Right cardiac atrium (tissue), 5 donors: Measurements from ENCODE around the gene PROSER2. TPM values are rescaled to one million over a fixed set of nuclear protein-coding genes. Genes with fewer than 3 reads are reported as not detected.
"Not testable (repeated sequence)": the region's sequence is repeated elsewhere in the genome, so short reads cannot be mapped to it uniquely, and the experiment has no call there.

Source experiments
- ATAC-seq, 2 donors: fragments of 200-7000 bp; cut with Tn5 transposase; one replicate each; pipeline versions ENCODE4 v1.8.0 to v1.9.1; 2020; ENCODE audit warnings: moderate library complexity in 2 of 2, mild to moderate bottlenecking in 1 of 2
- DNase-seq, 3 donors: peaks; one replicate each; pipeline ENCODE4 v3.0.0-alpha.2; 2020
- H3K27ac ChIP-seq: one replicate; pipeline ENCODE4 v1.5.1; 2013; ENCODE audit warnings: mild to moderate bottlenecking, low read length, control low read depth, moderate library complexity
- H3K27me3 ChIP-seq: one replicate; pipeline ENCODE4 v1.6.1; 2013; ENCODE audit not compliant: control insufficient read depth, insufficient read depth
- H3K4me1 ChIP-seq: one replicate; pipeline ENCODE4 v1.6.1; 2013; ENCODE audit warnings: low read length; ENCODE audit not compliant: control insufficient read depth, insufficient read depth
- H3K4me3 ChIP-seq: one replicate; pipeline ENCODE4 v1.5.1; 2013; ENCODE audit warnings: low read length, control low read depth
- H3K9me3 ChIP-seq: one replicate; pipeline ENCODE4 v1.6.1; 2013; ENCODE audit warnings: low read length; ENCODE audit not compliant: control insufficient read depth
- WGBS: extraction: QIAGEN DNeasy Blood & Tissue Kit; methylation state at CpG from one replicate; pipeline ENCODE4 v1.1.7; 2013; 5-methylcytosine and 5-hydroxymethylcytosine counted together
- intact Hi-C, 4 donors: fragments of 100-400 bp; cut with DNase I; formaldehyde crosslinking; loops; one replicate each; pipeline versions ENCODE4 v1.11.0 to v1.14.0; 2022 to 2023
- polyA plus RNA-seq: library from polyadenylated mRNA; stranded (reverse); fragments of 200-250 nt; gene quantifications from one replicate; pipeline ENCODE4 v1.2.3, GENCODE V29; 2013
- total RNA-seq, 4 donors: library from RNA; stranded (reverse); fragmentation: NEBNext Ultra II Directional; extraction: Animal tissue kit (Norgen Biotek cat#: 25700); gene quantifications; one replicate each; pipeline ENCODE4 v1.2.1, GENCODE V29; 2021
- donor health status: healthy with polysubstance abuse.
- donor health status: DM: no; HTN: yes; CAD: no.
- donor health status: DM: no; HTN: no; CAD: no.
- donor health status: DM: no; HTN: yes; CAD: no; lungs with severe emphysema.
- donor health status: DM: yes; HTN: yes; CAD: no.

Gene PROSER2
- total and polyA plus RNA-seq, 5 donors = 0.72 to 2.2 (median 1.7) TPM

GRCh38 chr10:11837372-11838161 is 14.4 kb downstream of the PROSER2 start:
- ATAC-seq (no peak), DNase-seq (no peak)
- H3K27ac ChIP-seq = no peak overlapping the region
- WGBS = 86% methylated on average over 17 of the region's 17 CpGs
- no peaks in the 10 kb centered on the region for H3K27me3 ChIP-seq
- peaks cover 1% of the 10 kb centered on the region for H3K4me1 ChIP-seq
- H3K4me3 ChIP-seq = no peak overlapping the region
- intact Hi-C loops = no loop called here
- H3K9me3 ChIP-seq = no peaks in the 10 kb centered on the region

GRCh38 chr10:11838298-11838852 is 15.2 kb downstream of the PROSER2 start:
- no peak overlapping the region for H3K4me3 ChIP-seq
- DNase-seq = no peak
- peaks cover 1% of the 10 kb centered on the region for H3K4me1 ChIP-seq
- H3K27ac ChIP-seq = no peak overlapping the region
- no peaks in the 10 kb centered on the region for H3K27me3 ChIP-seq
- peak; percentile 67 to 73 for ATAC-seq
- no peaks in the 10 kb centered on the region for H3K9me3 ChIP-seq
- WGBS = 70% methylated on average over 8 of the region's 8 CpGs
- intact Hi-C loops = no loop called here

DNA sequence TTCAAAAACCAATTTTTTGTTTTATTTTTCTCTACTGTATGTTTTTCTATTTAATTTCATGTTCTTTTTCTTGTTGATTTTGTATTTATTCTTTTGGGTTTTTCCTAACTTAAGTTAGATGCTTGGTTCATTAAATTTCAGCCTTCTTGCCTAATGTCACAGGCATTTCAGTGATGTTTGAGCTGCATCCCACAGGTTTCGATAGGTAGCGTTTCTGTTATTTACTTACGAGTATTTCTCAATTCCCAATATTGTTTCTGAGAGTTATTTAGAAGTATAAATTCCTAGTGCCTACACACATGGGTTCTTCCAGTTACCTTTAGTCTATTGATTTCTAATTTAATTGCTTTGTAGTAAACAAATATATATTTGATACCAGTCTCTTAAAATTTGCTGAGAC is 18.2 kb downstream of the PROSER2 start:
- WGBS = 93% methylated on average over 3 of the region's 3 CpGs
- no peak for ATAC-seq
- no peaks in the 10 kb centered on the region for H3K27me3 ChIP-seq
- intact Hi-C loops = no loop called here
- H3K4me1 ChIP-seq = no peaks in the 10 kb centered on the region
- H3K27ac ChIP-seq = no peak overlapping the region
- H3K4me3 ChIP-seq = no peak overlapping the region
- H3K9me3 ChIP-seq = no peaks in the 10 kb centered on the region
- DNase-seq = no peak

DNA sequence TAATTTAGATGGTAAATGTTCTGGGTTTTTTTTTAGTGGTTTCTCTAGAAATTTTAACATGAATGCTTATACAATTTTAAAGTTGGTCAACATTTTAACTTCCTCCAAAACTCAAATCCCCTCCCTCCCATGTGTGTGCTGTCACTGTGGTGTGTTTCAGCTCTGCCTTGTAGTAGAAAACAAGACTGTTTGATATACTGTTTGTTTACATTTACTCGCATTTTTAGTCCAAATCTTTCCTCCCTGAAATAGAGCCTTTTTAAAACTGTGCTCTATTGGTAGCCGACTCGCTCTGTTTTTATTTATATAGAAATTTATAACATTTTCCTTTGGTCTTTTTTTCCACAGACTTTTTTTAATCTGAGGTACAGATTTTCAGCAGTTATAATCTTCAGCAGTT is 19.3 kb downstream of the PROSER2 start:
- intact Hi-C loops = no loop called here
- H3K27ac ChIP-seq = no peak overlapping the region
- DNase-seq (no peak), ATAC-seq (no peak)
- H3K4me3 ChIP-seq = no peak overlapping the region
- no peaks in the 10 kb centered on the region for H3K9me3 ChIP-seq
- 87% methylated on average over 3 of the region's 3 CpGs for WGBS
- H3K4me1 ChIP-seq = no peaks in the 10 kb centered on the region
- H3K27me3 ChIP-seq = no peaks in the 10 kb centered on the region

DNA sequence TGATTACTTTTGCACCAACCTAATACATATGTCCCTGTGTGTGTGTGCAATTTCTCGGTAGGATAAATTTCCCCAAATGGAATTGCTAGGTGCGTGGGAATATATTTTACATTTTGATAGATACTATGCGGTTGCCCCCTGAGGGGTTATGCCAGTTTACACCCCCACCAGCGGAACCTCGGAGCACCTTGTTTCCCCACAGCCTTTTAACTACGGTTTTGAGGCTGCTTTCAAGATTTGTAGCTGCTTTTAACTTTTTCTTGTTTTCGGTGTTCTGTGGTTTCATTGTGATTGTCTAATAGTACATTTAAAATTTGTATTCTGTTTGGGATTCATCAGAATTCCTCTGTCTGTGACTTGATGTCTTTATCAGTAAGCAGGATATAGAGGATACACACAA is 22.0 kb downstream of the PROSER2 start:
- intact Hi-C loops = no loop called here
- Histone ChIP-seq H3K9me3 (no peaks in the 10 kb centered on the region), H3K4me1 (no peaks in the 10 kb centered on the region), H3K4me3 (no peak overlapping the region), H3K27ac (no peak overlapping the region), H3K27me3 (no peaks in the 10 kb centered on the region)
- ATAC-seq = no peak
- 87% methylated on average over 7 of the region's 7 CpGs for WGBS
- no peak for DNase-seq

GRCh38 chr10:11846542-11846941 is 23.4 kb downstream of the PROSER2 start:
- H3K27me3 ChIP-seq = no peaks in the 10 kb centered on the region
- no peak for ATAC-seq
- intact Hi-C loops = no loop called here
- H3K4me1 ChIP-seq = no peaks in the 10 kb centered on the region
- H3K9me3 ChIP-seq = no peaks in the 10 kb centered on the region
- WGBS = 71% methylated on average over 8 of the region's 8 CpGs
- no peak overlapping the region for H3K27ac ChIP-seq
- DNase-seq = no peak
- no peak overlapping the region for H3K4me3 ChIP-seq

GRCh38 chr10:11849277-11849676 is 26.1 kb downstream of the PROSER2 start:
- ATAC-seq = no peak
- intact Hi-C loops = no loop called here
- WGBS = 91% methylated on average over 1 of the region's 1 CpG

DNA sequence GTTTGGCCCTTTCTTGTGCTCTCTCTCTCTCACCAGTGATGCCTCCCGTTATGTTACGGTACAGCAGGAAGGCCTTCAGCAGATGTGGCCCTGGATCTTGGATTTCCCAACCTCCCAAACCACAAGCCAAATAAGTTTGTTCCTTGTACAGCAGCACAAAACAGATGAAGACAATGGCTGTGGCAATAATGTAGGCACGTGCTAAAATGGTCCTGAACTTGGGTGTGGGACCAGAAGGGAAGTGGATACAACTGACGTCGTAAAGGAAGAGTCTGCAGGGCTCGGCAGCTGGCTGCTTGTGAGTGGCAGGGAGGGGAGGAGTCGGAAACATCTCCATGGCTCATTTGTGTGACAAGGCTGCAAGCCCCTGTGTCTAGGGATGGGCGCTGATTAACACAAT is 26.8 kb downstream of the PROSER2 start:
- H3K4me1 ChIP-seq = no peaks in the 10 kb centered on the region
- no peak overlapping the region for H3K4me3 ChIP-seq
- no peak overlapping the region for H3K27ac ChIP-seq
- DNase-seq (no peak), ATAC-seq (peak in 1 of 2 donors; percentile 34)
- intact Hi-C loops = no loop called here
- H3K9me3 ChIP-seq = no peaks in the 10 kb centered on the region
- WGBS = 74% methylated on average over 8 of the region's 8 CpGs
- no peaks in the 10 kb centered on the region for H3K27me3 ChIP-seq

More at GRCh38 chr10:11849277-11849676, 26.1 kb downstream of the PROSER2 start:
- Histone ChIP-seq H3K9me3 (no peaks in the 10 kb centered on the region), H3K27me3 (no peaks in the 10 kb centered on the region), H3K4me3 (no peak overlapping the region), H3K27ac (no peak overlapping the region), H3K4me1 (no peaks in the 10 kb centered on the region)
- DNase-seq = no peak

- no peaks in the 10 kb centered on the region for H3K4me1 ChIP-seq
- H3K4me3 ChIP-seq = no peak overlapping the region
- intact Hi-C loops = no loop called here
- ATAC-seq = no peak
- DNase-seq = no peak
- no peak overlapping the region for H3K27ac ChIP-seq
- 87% methylated on average over 13 of the region's 13 CpGs for WGBS
- H3K9me3 ChIP-seq = no peaks in the 10 kb centered on the region
- no peaks in the 10 kb centered on the region for H3K27me3 ChIP-seq
Measured at GRCh38 chr10:11851910-11852309, 28.8 kb downstream of the PROSER2 start.

- ATAC-seq, intact Hi-C loops, H3K9me3 ChIP-seq, H3K27me3 ChIP-seq, H3K4me1 ChIP-seq, H3K27ac ChIP-seq, H3K4me3 ChIP-seq, DNase-seq: not testable (repeated sequence)
- 96% methylated on average over 13 of the region's 13 CpGs for WGBS
Measured at GRCh38 chr10:11852637-11853036, 29.5 kb downstream of the PROSER2 start.

DNA sequence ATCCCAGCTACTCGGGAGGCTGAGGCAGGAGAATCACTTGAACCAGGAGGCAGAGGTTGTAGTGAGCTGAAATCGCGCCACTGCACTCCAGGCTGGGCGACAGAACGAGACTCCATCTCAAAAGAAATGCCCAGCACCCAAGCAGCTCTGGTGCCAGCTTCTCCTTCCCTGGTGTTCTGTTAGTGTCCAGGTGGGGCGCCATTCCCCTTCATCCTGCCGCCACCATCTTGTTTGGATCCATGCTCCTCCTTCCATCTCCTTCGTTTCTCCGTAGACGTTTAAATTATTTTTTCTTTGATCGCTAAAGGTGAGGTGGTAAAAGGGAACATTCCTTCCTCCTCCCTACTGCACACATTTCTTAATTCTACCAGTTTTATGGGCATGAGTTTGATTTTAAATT is 30.3 kb downstream of the PROSER2 start:
- Histone ChIP-seq H3K27ac (no peak overlapping the region), H3K4me3 (no peak overlapping the region), H3K9me3 (no peaks in the 10 kb centered on the region), H3K27me3 (no peaks in the 10 kb centered on the region), H3K4me1 (no peaks in the 10 kb centered on the region)
- no peak for ATAC-seq
- DNase-seq = no peak
- intact Hi-C loops = no loop called here
- 95% methylated on average over 11 of the region's 11 CpGs for WGBS
